Brain pericyte (primary cell): Measurements from ENCODE around the gene SLC35F1.

Source experiments
- DNase-seq: peaks from one replicate; pipeline ENCODE4 v3.0.0-alpha.2; 2012; ENCODE audit warnings: low read depth, low spot score

SLC35F1 gene

DNA sequence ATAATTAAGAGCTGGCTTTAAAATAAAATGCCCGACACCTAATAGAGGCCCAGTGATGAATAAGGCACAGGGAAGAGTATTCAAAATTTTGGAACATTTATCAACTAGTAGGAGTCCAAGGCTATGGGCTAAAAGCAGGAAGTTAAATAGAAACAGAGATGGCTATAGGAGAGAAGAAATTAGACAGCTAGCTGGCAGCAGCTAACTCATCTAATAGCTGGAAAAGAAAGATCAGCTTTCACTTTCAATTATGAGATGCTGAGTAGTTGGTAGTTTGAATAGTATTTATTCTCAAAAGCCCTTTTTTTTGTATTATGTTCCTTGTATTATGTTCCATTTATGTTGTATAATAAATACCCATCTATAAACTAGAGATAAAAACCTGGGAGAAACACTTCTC is 215.7 kb downstream of the SLC35F1 start:
- no peak for DNase-seq

DNA sequence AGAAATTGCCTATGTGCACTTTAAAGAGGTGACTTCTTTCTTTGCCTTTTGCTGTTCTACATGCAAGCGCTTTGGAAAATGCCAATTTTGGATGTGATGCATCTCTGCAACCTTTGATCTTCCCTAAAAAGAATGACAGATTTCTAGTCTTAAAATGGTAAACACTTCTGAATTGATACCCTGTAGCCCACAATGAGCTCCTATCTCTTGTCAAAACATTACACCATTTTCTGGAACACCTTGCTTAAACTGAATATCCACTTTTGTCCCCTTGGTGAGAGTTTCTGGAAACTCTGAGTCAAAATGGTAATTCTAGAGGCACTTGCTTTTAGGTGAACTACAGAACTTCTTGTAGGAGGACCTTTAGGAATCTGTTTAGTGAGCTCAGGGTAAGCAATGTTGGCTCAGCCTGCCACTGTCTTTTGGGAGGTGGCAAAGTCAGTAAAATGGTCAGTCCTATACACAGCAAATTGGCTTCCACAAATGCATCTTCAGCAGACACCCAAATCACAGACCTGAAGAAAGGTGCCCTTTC is 216.5 kb downstream of the SLC35F1 start:
- DNase-seq, result no peak

DNA sequence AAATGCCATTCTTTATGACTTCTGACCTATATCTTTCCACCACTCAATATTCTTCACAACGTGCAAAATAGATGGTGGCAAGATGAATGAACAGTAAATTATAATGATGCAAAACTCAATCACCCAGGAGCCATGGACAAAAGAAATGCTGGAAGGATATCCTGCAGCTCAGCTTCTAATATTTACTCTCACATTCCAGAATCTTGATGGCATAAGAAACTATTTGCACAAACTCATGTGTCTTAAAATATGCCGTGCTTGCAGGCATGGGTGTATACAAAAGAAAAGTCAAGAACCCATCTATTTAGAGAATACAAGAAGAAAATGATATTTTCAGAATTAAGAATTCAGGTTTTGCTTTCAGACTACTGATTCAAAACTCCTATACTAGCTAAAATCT is 217.8 kb downstream of the SLC35F1 start:
- no peak for DNase-seq

DNA sequence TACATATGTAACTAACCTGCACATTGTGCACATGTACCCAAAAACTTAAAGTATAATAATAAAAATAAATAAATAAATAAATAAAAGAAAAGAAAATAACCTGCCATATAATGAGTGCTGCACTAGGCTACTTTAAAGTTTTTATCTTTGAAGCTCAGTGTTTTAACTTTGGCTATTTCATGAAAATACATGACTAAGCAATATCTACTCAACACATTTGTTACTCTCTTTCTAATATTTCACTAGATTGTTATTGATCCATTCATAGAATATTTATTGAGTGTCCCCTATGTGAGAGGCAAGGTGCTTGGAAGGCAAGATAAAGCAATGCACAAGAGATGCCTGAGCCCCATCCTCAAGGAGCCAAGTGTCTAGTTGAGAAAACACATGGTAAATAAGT is 221.7 kb downstream of the SLC35F1 start:
- no peak for DNase-seq

DNA sequence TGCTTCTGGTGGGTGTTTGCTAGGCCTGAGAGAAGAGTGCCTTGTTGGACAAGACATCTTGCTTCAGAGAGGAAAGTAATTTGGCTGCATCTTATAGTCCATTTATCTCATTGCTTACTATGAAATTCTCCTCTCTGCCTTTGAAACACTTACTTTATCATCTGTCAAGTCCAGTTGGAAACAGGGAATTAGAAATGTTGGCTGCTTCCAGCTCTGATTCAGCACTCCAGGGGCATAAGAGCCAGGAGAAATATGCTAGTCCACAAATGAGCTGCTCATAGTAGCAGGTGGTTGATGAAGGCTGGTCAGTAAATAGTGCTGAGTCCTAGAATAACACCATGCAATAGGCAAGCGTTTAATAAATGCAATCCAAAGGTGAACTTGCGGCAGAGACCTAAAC is 227.1 kb downstream of the SLC35F1 start:
- no peak for DNase-seq

DNA sequence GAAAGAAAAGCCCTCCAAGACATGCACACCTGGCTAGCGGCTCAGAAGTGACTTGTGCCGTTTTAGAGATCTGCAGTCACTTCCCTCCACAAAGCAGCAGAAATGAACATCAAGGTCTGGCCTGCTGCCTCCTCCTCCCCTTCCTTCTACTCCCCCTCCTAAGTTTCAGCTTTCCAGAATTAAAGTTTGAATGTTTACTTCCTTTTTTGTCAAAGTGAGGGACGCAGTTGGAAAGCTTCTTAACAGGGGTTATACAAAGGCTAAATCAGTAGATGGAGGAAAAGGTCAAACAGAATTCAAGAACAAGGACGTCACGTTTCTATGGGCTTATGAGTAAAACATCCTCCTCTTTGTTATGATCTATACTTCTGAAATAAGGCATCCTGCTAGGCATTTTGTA is 227.7 kb downstream of the SLC35F1 start:
- no peak for DNase-seq

DNA sequence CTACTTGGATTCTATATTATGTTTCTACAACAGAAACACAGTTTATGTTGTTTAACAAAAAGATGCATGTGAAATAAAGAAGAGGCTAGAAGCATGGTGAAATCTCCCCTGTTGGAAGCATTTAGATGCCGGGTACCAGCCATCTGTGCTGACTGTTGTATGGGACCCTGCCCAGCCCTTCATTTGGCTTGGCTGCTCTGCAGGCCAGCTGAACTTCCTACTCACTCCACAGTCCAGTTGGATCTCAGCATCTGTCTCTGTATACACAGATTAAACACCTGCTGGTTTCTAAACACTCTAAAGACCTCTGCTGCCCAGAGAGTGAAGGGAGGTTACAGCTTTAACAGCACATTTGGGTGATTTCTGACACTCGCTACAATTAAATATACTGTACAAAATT is 228.3 kb downstream of the SLC35F1 start:
- DNase-seq, result no peak

DNA sequence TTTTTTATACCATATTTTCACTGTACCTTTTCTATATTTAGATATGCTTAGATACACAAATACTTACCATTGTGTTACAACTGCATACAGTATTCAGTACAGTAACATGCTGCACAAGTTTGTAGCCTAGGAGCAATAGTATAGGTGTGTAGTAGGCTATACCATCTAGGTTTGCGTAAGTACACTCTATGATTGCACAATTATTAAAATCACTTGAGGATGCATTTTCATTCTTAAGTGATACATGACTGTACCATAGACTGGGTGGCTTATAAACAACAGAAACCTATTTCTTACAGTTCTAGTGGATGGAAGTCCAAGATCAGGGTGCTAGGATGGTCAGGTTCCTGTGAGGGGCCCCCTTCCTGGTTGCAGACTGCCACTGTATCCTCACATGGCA is 234.1 kb downstream of the SLC35F1 start:
- DNase-seq, result no peak

DNA sequence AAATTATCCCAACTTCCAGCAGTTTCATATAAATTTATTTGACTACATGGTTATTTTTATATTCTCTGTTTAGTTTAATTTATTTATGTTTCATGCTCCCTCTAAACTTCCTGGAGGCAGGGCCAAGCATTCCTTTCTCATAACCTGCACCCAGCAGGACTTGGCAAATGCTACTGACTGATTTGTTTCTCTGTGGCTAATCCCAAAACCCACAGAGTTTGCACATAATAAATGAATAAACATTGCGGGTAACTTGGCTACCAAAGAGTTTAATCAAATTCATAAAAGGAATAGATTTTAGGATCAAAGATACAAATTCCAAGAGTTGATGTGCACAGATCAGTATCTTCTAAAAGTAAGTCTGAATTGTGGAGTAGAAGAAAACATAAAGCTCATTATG is 239.5 kb downstream of the SLC35F1 start:
- no peak for DNase-seq

DNA sequence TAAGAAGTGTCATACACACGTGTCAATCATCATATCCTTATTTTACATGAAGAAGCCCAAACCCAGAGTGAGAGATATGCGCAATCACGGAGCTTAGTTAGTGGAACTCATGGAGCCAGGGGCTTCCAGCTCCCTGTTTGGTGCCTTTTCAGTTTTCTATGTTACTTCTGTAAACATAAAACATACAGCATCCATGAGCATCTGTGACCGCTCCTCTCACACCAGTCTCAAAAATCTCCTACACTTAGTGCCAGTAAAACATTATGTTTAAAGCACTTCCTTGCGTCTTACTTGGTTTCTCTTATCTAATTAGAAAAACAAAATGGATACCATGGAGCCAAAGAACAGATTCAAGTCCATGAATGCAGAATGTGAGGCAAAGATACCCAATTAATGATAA is 240.4 kb downstream of the SLC35F1 start:
- no peak for DNase-seq

DNA sequence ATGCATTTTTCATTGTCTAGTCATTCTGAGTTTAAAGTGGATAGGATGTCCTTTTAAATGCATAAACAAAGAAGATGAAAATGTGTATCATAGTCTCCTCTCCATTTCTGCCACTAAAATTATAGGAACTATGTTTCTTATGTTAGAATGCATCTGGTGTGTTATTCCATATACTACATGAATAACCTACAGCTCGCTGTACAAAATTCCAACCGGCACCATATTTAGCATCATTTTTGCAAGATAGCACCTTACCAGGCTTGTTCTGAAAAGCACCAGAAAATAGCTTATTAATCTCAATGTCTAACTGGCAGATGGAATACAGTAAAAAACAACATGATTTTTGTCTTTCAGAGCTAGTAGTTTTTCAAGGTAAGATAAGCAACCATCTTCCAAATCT is 241.5 kb downstream of the SLC35F1 start:
- no peak for DNase-seq

DNA sequence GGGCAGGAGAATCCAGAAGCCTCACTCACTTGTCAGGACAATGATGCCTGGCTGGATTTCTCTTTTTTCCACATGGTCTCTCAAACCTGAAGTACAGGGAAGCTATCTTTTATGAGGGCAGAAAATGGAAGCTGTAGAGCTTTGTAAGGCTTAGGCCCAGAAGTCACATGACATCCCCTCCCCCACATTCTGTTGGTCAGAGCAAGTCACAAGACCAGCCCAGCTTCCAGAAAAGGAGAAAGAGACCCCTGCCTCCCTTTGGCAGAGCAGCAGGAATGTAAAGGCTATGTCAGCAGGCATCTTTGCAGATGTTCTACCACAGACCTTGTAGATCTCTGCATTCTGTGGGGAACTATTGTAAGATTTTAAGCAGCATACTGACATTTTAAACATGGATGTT is 245.5 kb downstream of the SLC35F1 start:
- no peak for DNase-seq

DNA sequence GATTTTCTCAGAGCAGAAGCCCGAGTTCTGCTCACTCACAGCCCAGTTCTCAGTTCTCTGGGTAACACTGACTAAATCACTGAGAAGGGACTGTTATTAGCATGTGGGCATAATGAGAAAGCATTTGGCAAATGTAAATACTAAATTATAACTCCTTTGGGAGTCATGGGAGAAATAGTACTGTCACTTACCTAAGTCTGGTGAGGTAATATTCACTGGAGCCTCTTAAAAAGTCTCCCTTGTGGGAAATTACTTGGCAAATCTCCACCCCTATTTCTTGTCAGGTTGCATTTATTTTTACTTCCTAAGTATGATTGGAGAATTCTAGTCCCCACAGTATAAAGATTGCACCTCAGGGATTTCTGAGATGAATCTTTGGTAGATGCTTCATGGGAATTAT is 254.3 kb downstream of the SLC35F1 start:
- DNase-seq, result no peak

DNA sequence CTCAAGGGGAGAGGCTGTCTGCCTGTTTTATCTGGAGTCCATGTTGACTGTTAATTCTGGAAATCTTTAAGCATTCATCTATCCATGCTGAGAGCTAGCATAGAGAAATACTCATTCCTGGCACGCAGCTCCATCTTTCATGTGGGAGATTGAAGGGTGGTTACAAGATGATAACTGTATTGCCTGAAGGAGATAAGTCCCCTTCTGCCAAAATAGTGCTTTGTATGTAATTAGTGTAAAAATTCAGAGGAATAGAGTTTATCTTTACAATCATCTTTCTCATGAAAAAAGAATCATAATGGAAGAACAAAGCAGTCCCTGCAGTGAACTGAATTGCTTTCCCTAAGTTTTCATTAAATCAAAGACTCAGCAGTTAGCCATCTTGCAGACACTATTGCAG is 256.5 kb downstream of the SLC35F1 start:
- DNase-seq, result no peak

DNA sequence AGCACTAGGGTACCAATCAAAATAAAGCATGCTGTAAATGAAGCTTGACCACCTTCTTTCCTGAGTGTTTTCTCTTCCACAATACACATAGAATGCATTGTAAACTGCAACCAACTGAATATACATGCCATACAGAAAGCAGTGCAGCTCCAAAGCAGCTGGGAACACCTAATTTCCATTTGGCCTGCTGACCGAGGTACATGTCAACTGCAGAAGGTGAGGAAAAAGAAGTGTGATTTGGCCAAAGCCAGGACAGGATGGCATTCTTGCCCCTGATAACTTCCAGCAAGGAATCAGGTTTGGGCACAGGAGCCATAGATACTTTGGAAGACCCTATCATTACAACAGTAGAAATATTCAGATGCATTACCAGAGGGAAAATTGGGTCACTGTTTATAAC is 258.4 kb downstream of the SLC35F1 start:
- DNase-seq, result no peak

DNA sequence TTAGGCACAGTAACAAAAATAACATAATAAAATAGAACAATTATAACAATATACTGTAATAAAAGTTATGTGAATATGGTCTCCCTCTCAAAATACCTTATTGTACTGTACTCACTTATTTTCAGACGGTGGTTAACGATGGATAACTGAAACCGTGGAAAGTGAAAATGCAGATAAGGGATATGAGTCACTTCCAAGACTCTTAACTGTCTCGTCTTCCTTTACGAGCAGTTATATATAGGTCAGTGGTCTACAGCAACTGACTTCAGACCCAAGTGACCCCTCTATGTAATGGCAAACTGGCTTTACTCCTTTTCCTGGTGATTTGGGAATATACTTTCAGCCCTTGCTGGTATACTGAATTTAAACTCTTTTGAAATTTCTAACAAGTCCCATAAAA is 261.4 kb downstream of the SLC35F1 start:
- DNase-seq, result no peak

DNA sequence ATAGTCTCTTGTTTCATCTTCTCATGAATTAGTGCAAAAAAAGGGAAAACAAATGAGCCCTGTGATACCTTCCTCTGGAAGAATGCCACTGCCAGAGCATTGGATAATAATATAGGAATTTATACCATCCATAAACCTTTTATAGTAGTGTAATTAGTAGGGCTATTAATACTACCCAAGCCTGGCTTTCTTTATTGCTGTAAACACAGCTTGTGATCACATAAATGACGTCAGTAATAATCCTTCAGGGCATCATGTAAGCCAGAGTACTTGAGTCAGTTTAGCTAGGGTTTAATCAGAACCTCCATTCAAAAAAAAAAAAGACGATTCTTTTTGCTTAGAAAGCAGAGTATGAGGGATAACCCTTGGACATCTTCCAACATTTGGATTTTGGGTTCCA is 264.8 kb downstream of the SLC35F1 start:
- no peak for DNase-seq

DNA sequence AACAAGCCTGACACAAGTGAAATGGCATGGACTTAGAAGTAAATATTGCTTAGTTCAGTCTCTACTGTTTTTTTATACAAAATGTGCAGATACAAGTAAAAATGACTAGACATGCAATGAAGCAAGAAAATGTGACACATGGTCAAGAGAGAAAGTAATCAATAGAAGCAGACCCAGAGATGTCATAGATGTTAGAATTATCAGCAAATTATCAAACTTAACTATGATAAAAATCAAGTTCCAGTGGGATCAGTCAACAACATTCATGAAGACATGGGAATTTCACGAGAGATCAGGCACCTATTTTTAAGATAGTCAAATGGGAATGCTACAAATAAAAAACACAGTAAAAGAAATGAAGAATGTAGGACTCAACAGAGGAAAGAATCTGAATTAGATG is 267.0 kb downstream of the SLC35F1 start:
- no peak for DNase-seq

DNA sequence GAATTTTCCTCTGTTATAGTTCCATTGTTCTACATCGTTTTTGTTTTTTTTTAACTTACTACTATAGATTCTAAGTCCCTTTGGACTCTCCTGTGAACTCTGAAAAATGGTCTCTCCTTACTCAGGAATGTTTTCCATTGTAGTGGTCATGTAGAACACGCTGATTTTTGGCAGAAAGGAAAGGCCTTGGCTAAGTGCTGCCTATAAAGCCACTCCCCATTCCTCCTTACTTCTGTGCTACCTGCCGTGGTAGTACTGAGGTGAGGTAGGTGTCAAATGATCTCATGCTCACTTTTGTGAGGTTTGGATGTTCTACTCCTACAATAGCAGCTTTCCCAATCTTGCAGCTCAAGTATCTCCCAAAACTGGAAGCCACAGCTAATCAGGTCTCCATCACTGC is 270.7 kb downstream of the SLC35F1 start:
- DNase-seq, result no peak

DNA sequence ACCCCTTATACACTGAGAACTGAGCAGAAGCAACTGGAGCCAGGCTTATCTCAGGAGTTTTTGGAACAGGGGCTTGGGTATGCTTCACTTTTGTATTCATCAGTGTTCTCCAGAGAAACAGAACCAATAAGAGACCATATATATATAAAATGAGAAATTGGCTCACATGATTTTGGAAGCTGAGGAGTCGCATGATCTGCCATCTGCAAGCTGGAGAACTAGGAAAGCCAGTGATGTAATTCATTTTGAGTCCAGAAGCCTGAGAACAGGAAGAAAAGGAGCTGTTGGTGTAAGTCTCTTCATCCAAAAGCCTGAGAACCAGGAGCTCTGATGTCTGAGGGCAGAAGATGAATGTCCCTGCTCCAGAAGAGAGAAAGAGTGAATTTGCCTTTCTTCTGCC is 272.0 kb downstream of the SLC35F1 start:
- DNase-seq, result no peak

DNA sequence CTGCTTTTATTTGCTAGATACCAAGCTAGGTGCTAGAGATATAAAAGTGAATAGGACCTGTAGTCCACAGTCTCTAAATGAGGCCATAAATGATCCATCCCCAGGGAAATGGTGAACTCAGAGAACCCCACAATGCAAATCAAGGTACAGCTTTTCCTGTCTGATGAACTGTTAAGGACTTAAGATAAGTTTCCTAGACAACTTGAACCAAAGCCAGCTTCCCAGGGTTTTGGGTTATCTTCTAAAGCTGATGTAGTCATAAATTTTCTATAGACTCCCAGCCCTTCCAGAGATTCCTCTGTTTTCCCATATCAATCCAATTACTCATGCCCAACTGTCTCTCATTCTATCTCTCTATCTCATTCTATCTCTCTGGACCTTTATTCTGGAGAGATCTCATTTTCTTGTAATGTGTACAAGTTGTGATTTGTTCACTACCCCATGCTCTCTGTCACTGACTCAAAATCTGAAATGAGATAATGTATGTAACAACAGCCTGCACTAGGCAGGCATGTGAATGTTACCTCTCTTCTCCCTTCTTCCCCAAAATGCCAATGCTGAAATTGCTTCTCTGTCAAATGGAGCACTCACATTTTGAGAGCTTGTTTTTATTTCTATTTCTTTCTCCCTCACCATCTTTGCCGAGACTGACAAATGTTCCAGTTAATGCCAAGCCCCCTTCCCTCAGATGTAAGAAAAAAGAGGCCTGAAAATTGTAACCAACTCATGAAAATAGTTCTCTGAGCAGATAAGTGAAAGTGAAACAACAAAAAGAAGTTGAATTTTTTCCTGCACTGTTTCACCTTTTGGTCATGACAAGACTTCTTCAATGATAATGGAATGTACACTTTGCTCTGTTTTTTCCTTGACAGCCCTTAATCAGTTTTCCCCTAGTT is 279.9 kb downstream of the SLC35F1 start:
- no peak for DNase-seq

DNA sequence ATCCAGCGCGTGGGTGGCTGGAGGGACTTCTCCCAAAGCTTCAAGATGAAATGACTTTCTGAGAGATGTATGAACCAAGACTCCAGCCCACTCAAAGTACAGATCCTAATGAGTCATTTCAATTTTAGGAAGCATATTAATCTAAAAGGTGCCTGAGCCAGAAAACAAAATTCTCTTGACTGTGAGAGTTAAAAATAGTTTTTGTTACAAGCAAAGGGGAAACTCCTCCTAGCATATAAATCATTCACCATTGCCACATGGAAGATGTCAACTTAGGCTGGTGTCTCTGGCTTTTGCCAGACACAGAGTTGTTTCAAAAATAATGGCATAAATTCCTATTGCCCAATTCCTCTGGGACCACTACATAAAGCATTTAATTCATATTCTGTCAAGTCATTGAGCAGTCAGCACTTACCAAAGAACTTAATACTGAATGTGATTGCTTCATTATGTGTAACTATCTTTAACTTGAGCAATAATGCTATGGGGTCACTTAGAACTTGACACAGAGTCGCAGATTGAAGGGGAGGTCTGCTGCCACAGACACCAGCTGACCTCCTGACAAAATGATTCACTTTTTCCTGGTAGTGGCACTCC is 280.6 kb downstream of the SLC35F1 start:
- no peak for DNase-seq

DNA sequence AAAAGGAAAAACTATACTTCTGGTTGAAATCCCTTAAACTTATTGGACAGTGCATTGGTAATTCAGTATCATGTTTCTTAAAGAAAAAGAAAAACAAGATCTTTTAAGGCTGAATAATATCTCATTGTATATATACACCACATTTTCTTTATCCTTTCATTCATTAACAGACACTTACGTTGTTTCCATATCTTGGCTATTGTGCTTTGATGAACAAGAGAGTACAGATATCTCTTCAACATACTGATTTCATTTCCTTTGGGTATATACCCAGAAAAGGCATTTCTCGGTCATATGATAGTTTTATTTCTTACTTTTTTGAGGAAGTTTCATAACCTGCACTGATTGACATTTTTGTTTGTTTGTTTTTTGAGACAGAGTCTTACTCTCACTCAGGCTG is 281.5 kb downstream of the SLC35F1 start:
- no peak for DNase-seq
